HCT116 (cell line): ENCODE measurements around the gene BRD9.

Experiments
- JUND ChIP-seq: IDR thresholded peaks from 2 replicates; pipeline ENCODE4 v1.6.1; 2012
- POLR2A ChIP-seq: IDR thresholded peaks from 2 replicates; pipeline ENCODE4 v1.7.0; 2011; ENCODE audit warnings: borderline replicate concordance; ENCODE audit not compliant: insufficient read depth, insufficient read length; ENCODE audit errors: extremely low read depth
- POLR2AphosphoS5 ChIP-seq: IDR thresholded peaks from 2 replicates; pipeline ENCODE4 v1.6.1; 2011; ENCODE audit warnings: mild to moderate bottlenecking, low read depth, low read length, moderate library complexity
- TF ChIP-seq, protein P1 (sequence below), 3 experiments: fragments of 200-600 bp in 1 of 3; sonication (generic) in 1 of 3; IDR thresholded peaks in 2 of 3; conservative IDR thresholded peaks in 1 of 3; 2 replicates each; pipeline ENCODE4 v1.5.1; 2012 to 2017; ENCODE audit warnings: low read depth in 2 of 3, low read length in 2 of 3, antibody characterized with exemption in 1 of 3, borderline replicate concordance in 1 of 3, control low read depth in 1 of 3, mild to moderate bottlenecking in 1 of 3, mixed read lengths in 1 of 3, mixed run types in 1 of 3, moderate library complexity in 1 of 3; ENCODE audit not compliant: insufficient read depth in 1 of 3
- TF ChIP-seq, protein P2 (sequence below): IDR thresholded peaks from 2 replicates; pipeline ENCODE4 v1.6.1; 2012; ENCODE audit warnings: low read depth

DNA sequence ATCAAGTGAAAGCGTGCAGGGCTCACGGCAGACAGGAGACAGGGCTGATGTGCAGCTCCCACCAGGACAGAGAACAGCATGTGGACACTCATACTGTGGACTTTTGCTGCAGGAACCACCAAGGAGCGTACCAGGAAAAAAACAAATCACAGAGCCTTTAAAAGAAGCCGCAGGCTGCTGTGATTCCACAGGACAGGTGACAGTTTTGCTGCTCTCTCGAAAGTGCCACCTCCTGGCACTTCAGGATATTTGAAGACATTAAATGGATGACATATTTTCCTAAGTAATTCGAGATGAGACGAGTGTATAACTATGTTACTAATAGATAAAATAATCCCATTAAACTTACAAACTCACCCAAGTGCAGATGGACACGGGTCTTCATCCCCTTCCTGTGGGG is 71.1 kb downstream of the BRD9 start:
- TF ChIP-seq POLR2AphosphoS5 (no peak), POLR2A (no peak), JUND (no peak)
- TF ChIP-seq, protein P1, sequence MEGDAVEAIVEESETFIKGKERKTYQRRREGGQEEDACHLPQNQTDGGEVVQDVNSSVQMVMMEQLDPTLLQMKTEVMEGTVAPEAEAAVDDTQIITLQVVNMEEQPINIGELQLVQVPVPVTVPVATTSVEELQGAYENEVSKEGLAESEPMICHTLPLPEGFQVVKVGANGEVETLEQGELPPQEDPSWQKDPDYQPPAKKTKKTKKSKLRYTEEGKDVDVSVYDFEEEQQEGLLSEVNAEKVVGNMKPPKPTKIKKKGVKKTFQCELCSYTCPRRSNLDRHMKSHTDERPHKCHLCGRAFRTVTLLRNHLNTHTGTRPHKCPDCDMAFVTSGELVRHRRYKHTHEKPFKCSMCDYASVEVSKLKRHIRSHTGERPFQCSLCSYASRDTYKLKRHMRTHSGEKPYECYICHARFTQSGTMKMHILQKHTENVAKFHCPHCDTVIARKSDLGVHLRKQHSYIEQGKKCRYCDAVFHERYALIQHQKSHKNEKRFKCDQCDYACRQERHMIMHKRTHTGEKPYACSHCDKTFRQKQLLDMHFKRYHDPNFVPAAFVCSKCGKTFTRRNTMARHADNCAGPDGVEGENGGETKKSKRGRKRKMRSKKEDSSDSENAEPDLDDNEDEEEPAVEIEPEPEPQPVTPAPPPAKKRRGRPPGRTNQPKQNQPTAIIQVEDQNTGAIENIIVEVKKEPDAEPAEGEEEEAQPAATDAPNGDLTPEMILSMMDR (IDR thresholded peaks at IDR 0.05 in 2 of 3, conservative IDR thresholded peaks at IDR 0.05 in 1 of 3; ENCODE audit: borderline replicate concordance in 1 of 3, insufficient read depth in 1 of 3, low read depth in 2 of 3, low read length in 2 of 3), result no peak
- TF ChIP-seq, protein P2, sequence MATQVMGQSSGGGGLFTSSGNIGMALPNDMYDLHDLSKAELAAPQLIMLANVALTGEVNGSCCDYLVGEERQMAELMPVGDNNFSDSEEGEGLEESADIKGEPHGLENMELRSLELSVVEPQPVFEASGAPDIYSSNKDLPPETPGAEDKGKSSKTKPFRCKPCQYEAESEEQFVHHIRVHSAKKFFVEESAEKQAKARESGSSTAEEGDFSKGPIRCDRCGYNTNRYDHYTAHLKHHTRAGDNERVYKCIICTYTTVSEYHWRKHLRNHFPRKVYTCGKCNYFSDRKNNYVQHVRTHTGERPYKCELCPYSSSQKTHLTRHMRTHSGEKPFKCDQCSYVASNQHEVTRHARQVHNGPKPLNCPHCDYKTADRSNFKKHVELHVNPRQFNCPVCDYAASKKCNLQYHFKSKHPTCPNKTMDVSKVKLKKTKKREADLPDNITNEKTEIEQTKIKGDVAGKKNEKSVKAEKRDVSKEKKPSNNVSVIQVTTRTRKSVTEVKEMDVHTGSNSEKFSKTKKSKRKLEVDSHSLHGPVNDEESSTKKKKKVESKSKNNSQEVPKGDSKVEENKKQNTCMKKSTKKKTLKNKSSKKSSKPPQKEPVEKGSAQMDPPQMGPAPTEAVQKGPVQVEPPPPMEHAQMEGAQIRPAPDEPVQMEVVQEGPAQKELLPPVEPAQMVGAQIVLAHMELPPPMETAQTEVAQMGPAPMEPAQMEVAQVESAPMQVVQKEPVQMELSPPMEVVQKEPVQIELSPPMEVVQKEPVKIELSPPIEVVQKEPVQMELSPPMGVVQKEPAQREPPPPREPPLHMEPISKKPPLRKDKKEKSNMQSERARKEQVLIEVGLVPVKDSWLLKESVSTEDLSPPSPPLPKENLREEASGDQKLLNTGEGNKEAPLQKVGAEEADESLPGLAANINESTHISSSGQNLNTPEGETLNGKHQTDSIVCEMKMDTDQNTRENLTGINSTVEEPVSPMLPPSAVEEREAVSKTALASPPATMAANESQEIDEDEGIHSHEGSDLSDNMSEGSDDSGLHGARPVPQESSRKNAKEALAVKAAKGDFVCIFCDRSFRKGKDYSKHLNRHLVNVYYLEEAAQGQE, result no peak
